ENCODE data around the gene POP5. TPM values are rescaled to one million over a fixed set of nuclear protein-coding genes. Genes with fewer than 3 reads are reported as not detected.
A peak's percentile ranks its signal among the peaks of the same experiment; 100 is the strongest.

The POP5 gene
- total RNA-seq, 1 donor from 2014 or later, result 26.3 TPM

DNA sequence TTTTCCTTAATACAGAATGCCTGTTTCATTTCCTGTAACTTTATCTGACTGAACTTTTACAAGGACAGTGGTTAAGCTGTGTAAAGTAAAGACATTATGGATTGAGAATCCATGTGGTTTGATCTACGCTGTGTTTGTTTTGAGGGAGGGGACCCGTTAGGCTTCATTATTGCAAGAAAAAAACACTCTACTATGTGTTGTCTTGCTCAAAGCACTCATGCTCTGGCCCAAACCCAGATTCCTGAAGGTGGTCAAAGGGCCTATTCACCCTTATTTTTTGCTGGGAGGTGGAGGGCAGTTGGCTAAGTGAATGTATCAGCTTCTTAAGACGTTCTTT is 35.2 kb downstream of the POP5 start:
- Histone ChIP-seq H3K4me3 (ENCODE audit: low read depth, low read length) (no peak overlapping the region), H3K36me3 (ENCODE audit: control insufficient read depth, insufficient read depth, low read length) (peaks cover 17% of the 10 kb centered on the region), H3K27me3 (ENCODE audit: control insufficient read depth, insufficient read depth, low read length) (no peaks in the 10 kb centered on the region)
- TF ChIP-seq, protein P1, sequence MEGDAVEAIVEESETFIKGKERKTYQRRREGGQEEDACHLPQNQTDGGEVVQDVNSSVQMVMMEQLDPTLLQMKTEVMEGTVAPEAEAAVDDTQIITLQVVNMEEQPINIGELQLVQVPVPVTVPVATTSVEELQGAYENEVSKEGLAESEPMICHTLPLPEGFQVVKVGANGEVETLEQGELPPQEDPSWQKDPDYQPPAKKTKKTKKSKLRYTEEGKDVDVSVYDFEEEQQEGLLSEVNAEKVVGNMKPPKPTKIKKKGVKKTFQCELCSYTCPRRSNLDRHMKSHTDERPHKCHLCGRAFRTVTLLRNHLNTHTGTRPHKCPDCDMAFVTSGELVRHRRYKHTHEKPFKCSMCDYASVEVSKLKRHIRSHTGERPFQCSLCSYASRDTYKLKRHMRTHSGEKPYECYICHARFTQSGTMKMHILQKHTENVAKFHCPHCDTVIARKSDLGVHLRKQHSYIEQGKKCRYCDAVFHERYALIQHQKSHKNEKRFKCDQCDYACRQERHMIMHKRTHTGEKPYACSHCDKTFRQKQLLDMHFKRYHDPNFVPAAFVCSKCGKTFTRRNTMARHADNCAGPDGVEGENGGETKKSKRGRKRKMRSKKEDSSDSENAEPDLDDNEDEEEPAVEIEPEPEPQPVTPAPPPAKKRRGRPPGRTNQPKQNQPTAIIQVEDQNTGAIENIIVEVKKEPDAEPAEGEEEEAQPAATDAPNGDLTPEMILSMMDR (IDR thresholded peaks at IDR 0.05; ENCODE audit: insufficient read depth, low read length, severe bottlenecking), result no peak
- FAIRE-seq (no peak), DNase-seq (ENCODE audit: low read depth) (no peak)

DNA sequence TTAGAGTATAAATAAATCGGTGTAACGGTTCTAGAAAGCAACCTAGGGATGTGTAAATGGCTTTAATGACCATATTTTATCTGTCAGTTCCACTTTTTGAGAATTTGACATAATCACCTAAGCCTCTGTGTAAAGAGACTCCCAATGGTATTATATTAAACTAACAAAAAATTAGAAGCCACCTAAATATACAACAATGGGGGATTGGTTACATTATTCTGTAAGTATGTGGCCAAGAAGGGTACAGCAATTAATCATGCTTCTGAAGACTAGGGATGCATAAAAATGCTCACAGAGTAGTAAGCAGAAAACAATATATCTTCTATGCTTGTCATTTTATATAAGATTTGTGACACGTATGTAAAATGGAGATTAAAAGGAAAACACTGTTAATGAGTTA is 36.5 kb downstream of the POP5 start:
- FAIRE-seq (no peak), DNase-seq (ENCODE audit: low read depth) (no peak)
- no peak overlapping the region for H3K4me3 ChIP-seq (ENCODE audit: low read depth, low read length)
- TF ChIP-seq, protein P1 (IDR thresholded peaks at IDR 0.05; ENCODE audit: insufficient read depth, low read length, severe bottlenecking), result no peak
- peaks cover 17% of the 10 kb centered on the region for H3K36me3 ChIP-seq (ENCODE audit: control insufficient read depth, insufficient read depth, low read length)
- no peaks in the 10 kb centered on the region for H3K27me3 ChIP-seq (ENCODE audit: control insufficient read depth, insufficient read depth, low read length)

DNA sequence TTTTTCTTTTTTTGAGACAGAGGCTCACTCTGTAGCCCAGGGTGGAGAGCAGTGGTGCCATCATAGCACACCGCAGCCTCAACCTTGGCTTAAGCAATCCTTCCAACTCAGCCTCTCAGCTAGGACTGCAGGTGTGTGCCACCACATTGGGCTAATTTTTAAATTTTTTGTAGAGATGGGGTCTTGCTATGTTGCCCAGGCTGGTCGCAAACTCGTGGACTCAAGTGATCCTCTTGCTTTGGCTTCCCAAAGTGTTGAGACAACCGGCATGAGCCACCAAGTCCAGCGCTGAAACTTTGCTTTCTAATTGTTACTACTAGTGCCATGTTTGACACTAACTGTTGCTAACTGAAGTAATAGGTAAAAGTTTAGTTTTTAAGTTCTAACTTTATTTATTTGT is 39.0 kb downstream of the POP5 start:
- TF ChIP-seq, protein P1 (IDR thresholded peaks at IDR 0.05; ENCODE audit: insufficient read depth, low read length, severe bottlenecking), result no peak
- Histone ChIP-seq H3K27me3 (ENCODE audit: control insufficient read depth, insufficient read depth, low read length) (no peaks in the 10 kb centered on the region), H3K4me3 (ENCODE audit: low read depth, low read length) (no peak overlapping the region), H3K36me3 (ENCODE audit: control insufficient read depth, insufficient read depth, low read length) (peaks cover 8% of the 10 kb centered on the region)
- FAIRE-seq (no peak), DNase-seq (ENCODE audit: low read depth) (no peak)

- no peak for DNase-seq (ENCODE audit: low read depth)
- no peak overlapping the region for H3K4me3 ChIP-seq (ENCODE audit: low read depth, low read length)
- H3K36me3 ChIP-seq (ENCODE audit: control insufficient read depth, insufficient read depth, low read length), result peaks cover 2% of the 10 kb centered on the region
- TF ChIP-seq, protein P1 (IDR thresholded peaks at IDR 0.05; ENCODE audit: insufficient read depth, low read length, severe bottlenecking), result no peak
- FAIRE-seq, result no peak
- H3K27me3 ChIP-seq (ENCODE audit: control insufficient read depth, insufficient read depth, low read length), result no peaks in the 10 kb centered on the region
These were observed 40.8 kb downstream of the POP5 start for GRCh38 chr12:120540445-120540844.

- Histone ChIP-seq H3K36me3 (ENCODE audit: control insufficient read depth, insufficient read depth, low read length) (peaks cover 2% of the 10 kb centered on the region), H3K4me3 (ENCODE audit: low read depth, low read length) (no peak overlapping the region), H3K27me3 (ENCODE audit: control insufficient read depth, insufficient read depth, low read length) (no peaks in the 10 kb centered on the region)
- DNase-seq (ENCODE audit: low read depth) (peak; percentile 62), FAIRE-seq (no peak)
- TF ChIP-seq, protein P1 (IDR thresholded peaks at IDR 0.05; ENCODE audit: insufficient read depth, low read length, severe bottlenecking), result no peak
These were observed 41.9 kb downstream of the POP5 start for GRCh38 chr12:120539303-120539702.

All from bronchial epithelial cell (primary cell).